PC-3 (cell line): Measurements from ENCODE around the gene KDM6A. TPM values are rescaled to one million over a fixed set of nuclear protein-coding genes. Genes with fewer than 3 reads are reported as not detected.

Experiments
- ATAC-seq: fragments of 200-7000 bp; cut with Tn5 transposase; 2 replicates; pipeline ENCODE4 v1.9.1; 2020; ENCODE audit warnings: mild to moderate bottlenecking, moderate library complexity
- BruUV-seq: library from RNA; stranded (reverse); fragments of 400-500 nt; replicated peaks from 2 replicates; lab custom pipeline; 2021; lab: Mats Ljungman, UMichigan
- CTCF ChIA-PET: fragments of 300-600 bp; sonication (Branson Sonifier 250); formaldehyde crosslinking; loops from one replicate; lab custom pipeline; 2022; ENCODE audit warnings: antibody characterized with exemption; lab: Charles Lee
- POLR2A ChIA-PET: fragments of 300-600 bp; sonication (Branson Sonifier 250); formaldehyde crosslinking; loops from one replicate; lab custom pipeline; 2022; ENCODE audit warnings: antibody characterized with exemption; ENCODE audit not compliant: unreplicated experiment; lab: Charles Lee
- DNase-seq: peaks from one replicate; pipeline ENCODE4 v3.0.0-alpha.2; 2015
- H2AFZ ChIP-seq: fragments of 300-600 bp; sonication (generic); 2 replicates; pipeline ENCODE4 v1.6.0; 2016; ENCODE audit warnings: antibody characterized with exemption, low read length
- H3F3A ChIP-seq: fragments of 300-600 bp; sonication (generic); one replicate; pipeline ENCODE4 v1.6.0; 2017; ENCODE audit warnings: antibody characterized with exemption, low read length, control low read depth, mild to moderate bottlenecking; ENCODE audit not compliant: unreplicated experiment
- H3K27ac ChIP-seq: fragments of 300-600 bp; sonication (generic); 2 replicates; pipeline ENCODE4 v1.5.1; 2016; ENCODE audit warnings: mild to moderate bottlenecking, low read length
- H3K27me3 ChIP-seq: fragments of 300-600 bp; sonication (generic); 2 replicates; pipeline ENCODE4 v1.6.1; 2016; ENCODE audit warnings: low read length, mixed read lengths
- H3K36me3 ChIP-seq: fragments of 300-600 bp; sonication (generic); 2 replicates; pipeline ENCODE4 v1.6.1; 2016; ENCODE audit warnings: low read depth, mixed run types, low read length, mixed read lengths
- H3K4me1 ChIP-seq: fragments of 300-600 bp; sonication (generic); 2 replicates; pipeline ENCODE4 v1.5.1; 2016; ENCODE audit warnings: low read length; ENCODE audit not compliant: insufficient read depth
- H3K4me2 ChIP-seq: fragments of 300-600 bp; sonication (generic); 2 replicates; pipeline ENCODE4 v1.6.0; 2016; ENCODE audit warnings: low read length
- H3K4me3 ChIP-seq: fragments of 300-600 bp; sonication (generic); 2 replicates; pipeline ENCODE4 v1.5.1; 2016; ENCODE audit warnings: mild to moderate bottlenecking, low read length, mixed read lengths
- H3K79me2 ChIP-seq: fragments of 300-600 bp; sonication (generic); 2 replicates; pipeline ENCODE4 v1.6.1; 2017; ENCODE audit warnings: low read length, mixed read lengths
- H3K9ac ChIP-seq: fragments of 300-600 bp; sonication (generic); 2 replicates; pipeline ENCODE4 v1.6.0; 2016; ENCODE audit warnings: mild to moderate bottlenecking, low read length
- H3K9me2 ChIP-seq: fragments of 300-600 bp; sonication (generic); replicated peaks from 2 replicates; pipeline ENCODE4 v1.6.1; 2016; ENCODE audit warnings: mixed run types, low read length, mixed read lengths
- H3K9me3 ChIP-seq: fragments of 300-600 bp; sonication (generic); 2 replicates; pipeline ENCODE4 v1.6.1; 2016; ENCODE audit warnings: low read length, mixed read lengths
- H4K20me1 ChIP-seq: fragments of 300-600 bp; sonication (generic); 2 replicates; pipeline ENCODE4 v1.6.1; 2016; ENCODE audit warnings: low read length, mixed read lengths
- CTCF ChIP-seq: fragments of 300-600 bp; sonication (generic); conservative IDR thresholded peaks from 2 replicates; pipeline ENCODE4 v1.5.1; 2017; ENCODE audit warnings: antibody characterized with exemption, low read depth, mild to moderate bottlenecking, low read length
- EZH2 ChIP-seq: fragments of 300-600 bp; sonication (generic); IDR thresholded peaks from one replicate; pipeline ENCODE4 v1.6.1; 2017; ENCODE audit warnings: antibody characterized with exemption, mild to moderate bottlenecking, low read length; ENCODE audit not compliant: unreplicated experiment
- EZH2phosphoT487 ChIP-seq: fragments of 300-600 bp; sonication (generic); IDR thresholded peaks from 2 replicates; pipeline ENCODE4 v1.6.1; 2018; ENCODE audit warnings: mild to moderate bottlenecking, antibody characterized with exemption, low read length, borderline replicate concordance
- intact Hi-C: fragments of 100-400 bp; cut with micrococcal nuclease; formaldehyde crosslinking; loops from 2 replicates; pipeline ENCODE4 v1.9.0; 2023
- total RNA-seq: library from RNA; depleted of rRNA; stranded (reverse); fragments of >200 nt; gene quantifications from 2 replicates; pipeline ENCODE4 v1.2.3, GENCODE V29; 2014

KDM6A gene
- total RNA-seq, 1 experiment from 2014 or later, result 31.3 TPM

- Histone ChIP-seq H3K9me2 (no peaks in the 10 kb centered on the region), H3K9ac (no peak overlapping the region), H3K36me3 (no peaks in the 10 kb centered on the region), H3K79me2 (no peaks in the 10 kb centered on the region), H3K9me3 (no peaks in the 10 kb centered on the region), H3K4me2 (no peak overlapping the region), H3F3A (no peaks in the 10 kb centered on the region), H4K20me1 (no peaks in the 10 kb centered on the region), H2AFZ (no peak overlapping the region), H3K27ac (no peak overlapping the region), H3K4me1 (no peaks in the 10 kb centered on the region), H3K4me3 (no peak overlapping the region), H3K27me3 (no peaks in the 10 kb centered on the region)
- BruUV-seq, result no TSS peak
- DNase-seq (no peak), ATAC-seq (no peak)
- TF ChIP-seq CTCF (no peak), EZH2 (no peak), EZH2phosphoT487 (no peak)
- POLR2A ChIA-PET, result no interaction called here
- intact Hi-C loops, result no loop called here
- CTCF ChIA-PET, result no interaction called here
Measured at GRCh38 chrX:45138525-45138924, 265.5 kb downstream of the KDM6A start.

- Histone ChIP-seq H3K9me2 (no peaks in the 10 kb centered on the region), H3K27me3 (no peaks in the 10 kb centered on the region), H2AFZ (no peak overlapping the region), H3K4me2 (no peak overlapping the region), H3K4me3 (no peak overlapping the region), H3K79me2 (no peaks in the 10 kb centered on the region), H3F3A (no peaks in the 10 kb centered on the region), H4K20me1 (no peaks in the 10 kb centered on the region), H3K27ac (no peak overlapping the region), H3K36me3 (no peaks in the 10 kb centered on the region), H3K4me1 (peaks cover 9% of the 10 kb centered on the region), H3K9ac (no peak overlapping the region), H3K9me3 (no peaks in the 10 kb centered on the region)
- no peak for ATAC-seq
- intact Hi-C loops, result no loop called here
- no TSS peak for BruUV-seq
- POLR2A ChIA-PET, result no interaction called here
- CTCF ChIA-PET, result no interaction called here
- DNase-seq, result no peak
- TF ChIP-seq CTCF (no peak), EZH2phosphoT487 (no peak), EZH2 (no peak)
Measured at GRCh38 chrX:45140812-45141211, 267.8 kb downstream of the KDM6A start.

GRCh38 chrX:45142185-45142584 is 269.2 kb downstream of the KDM6A start:
- H3K27me3 ChIP-seq, result no peaks in the 10 kb centered on the region
- no peak overlapping the region for H3K4me3 ChIP-seq
- H3K27ac ChIP-seq, result no peak overlapping the region
- no peak overlapping the region for H3K4me2 ChIP-seq
- no peaks in the 10 kb centered on the region for H4K20me1 ChIP-seq
- no peak overlapping the region for H3K9ac ChIP-seq
- peaks cover 15% of the 10 kb centered on the region for H3K4me1 ChIP-seq
- no peaks in the 10 kb centered on the region for H3K9me2 ChIP-seq
- no peak for TF ChIP-seq EZH2
- no peak for TF ChIP-seq EZH2phosphoT487
- no peak for TF ChIP-seq CTCF
- H3F3A ChIP-seq, result no peaks in the 10 kb centered on the region
- ChIA-PET POLR2A (no interaction called here), CTCF (no interaction called here)
- intact Hi-C loops, result no loop called here
- no peak overlapping the region for H2AFZ ChIP-seq
- no peaks in the 10 kb centered on the region for H3K9me3 ChIP-seq
- BruUV-seq, result no TSS peak
- ATAC-seq (no peak), DNase-seq (no peak)
- H3K79me2 ChIP-seq, result no peaks in the 10 kb centered on the region
- no peaks in the 10 kb centered on the region for H3K36me3 ChIP-seq
